Measurements from ENCODE around the gene SEZ6.

DNA sequence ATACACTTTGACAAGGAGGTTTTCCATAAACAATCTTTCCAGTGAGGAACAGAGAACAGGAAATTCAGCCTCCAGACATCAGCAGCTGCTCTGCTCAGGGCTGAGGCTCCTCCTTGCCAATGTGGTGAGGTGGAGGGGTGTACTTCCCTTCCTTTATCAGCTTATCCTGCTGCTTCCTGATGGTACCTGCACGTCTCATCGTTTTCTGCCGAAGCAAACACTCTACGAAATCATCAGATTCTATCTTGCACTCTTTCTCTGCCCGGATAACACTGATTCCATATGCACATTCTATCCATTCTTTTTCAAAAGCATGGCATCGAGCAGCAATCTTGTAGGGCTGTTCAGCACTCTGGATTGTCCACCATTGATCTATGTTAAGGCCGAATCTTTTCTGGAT, 15.4 kb upstream of the SEZ6 start:
- TF ChIP-seq, protein P1, sequence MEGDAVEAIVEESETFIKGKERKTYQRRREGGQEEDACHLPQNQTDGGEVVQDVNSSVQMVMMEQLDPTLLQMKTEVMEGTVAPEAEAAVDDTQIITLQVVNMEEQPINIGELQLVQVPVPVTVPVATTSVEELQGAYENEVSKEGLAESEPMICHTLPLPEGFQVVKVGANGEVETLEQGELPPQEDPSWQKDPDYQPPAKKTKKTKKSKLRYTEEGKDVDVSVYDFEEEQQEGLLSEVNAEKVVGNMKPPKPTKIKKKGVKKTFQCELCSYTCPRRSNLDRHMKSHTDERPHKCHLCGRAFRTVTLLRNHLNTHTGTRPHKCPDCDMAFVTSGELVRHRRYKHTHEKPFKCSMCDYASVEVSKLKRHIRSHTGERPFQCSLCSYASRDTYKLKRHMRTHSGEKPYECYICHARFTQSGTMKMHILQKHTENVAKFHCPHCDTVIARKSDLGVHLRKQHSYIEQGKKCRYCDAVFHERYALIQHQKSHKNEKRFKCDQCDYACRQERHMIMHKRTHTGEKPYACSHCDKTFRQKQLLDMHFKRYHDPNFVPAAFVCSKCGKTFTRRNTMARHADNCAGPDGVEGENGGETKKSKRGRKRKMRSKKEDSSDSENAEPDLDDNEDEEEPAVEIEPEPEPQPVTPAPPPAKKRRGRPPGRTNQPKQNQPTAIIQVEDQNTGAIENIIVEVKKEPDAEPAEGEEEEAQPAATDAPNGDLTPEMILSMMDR (IDR thresholded peaks at IDR 0.05; ENCODE audit: borderline replicate concordance, extremely low read depth, low read length, poor library complexity, severe bottlenecking), result no peak
- TF ChIP-seq EZH2 (IDR thresholded peaks at IDR 0.05; ENCODE audit: borderline replicate concordance, low read depth, low read length, severe bottlenecking), result no peak
